GM12873 (cell line): Measurements from ENCODE around the gene PTPRM.

Source experiments
- CTCF ChIP-seq: IDR thresholded peaks from 2 replicates; pipeline ENCODE4 v1.5.1; 2012; ENCODE audit warnings: low read depth, mild to moderate bottlenecking, moderate library complexity, low read length, control low read depth; ENCODE audit not compliant: insufficient read depth; ENCODE audit errors: missing control alignments

PTPRM gene

GRCh38 chr18:7896161-7896560, 329.0 kb downstream of the PTPRM start:
- no peak for TF ChIP-seq CTCF

GRCh38 chr18:7896805-7897518, 329.8 kb downstream of the PTPRM start:
- TF ChIP-seq CTCF, result no peak

GRCh38 chr18:7898181-7898580, 331.1 kb downstream of the PTPRM start:
- TF ChIP-seq CTCF, result no peak

DNA sequence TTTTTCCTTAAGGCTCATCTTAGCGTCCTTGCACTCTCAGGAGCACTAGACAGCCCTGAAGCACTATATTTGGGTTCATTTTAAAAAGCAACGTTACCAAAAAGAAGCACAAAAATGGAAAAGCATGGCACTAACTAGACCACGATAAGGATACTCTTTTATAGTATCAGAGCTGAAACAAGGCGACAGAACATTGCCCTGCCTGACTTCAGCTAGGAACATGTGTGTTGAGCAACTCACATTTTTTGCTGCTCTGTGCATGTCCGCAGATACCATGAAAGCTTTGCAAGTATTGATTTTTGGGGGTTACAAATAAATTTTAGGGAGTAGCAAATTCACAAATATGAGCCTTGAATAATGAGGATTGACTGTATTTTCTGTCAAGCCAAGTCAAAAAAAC, 332.0 kb downstream of the PTPRM start:
- no peak for TF ChIP-seq CTCF

GRCh38 chr18:7900091-7900490, 333.0 kb downstream of the PTPRM start:
- TF ChIP-seq CTCF, result no peak

DNA sequence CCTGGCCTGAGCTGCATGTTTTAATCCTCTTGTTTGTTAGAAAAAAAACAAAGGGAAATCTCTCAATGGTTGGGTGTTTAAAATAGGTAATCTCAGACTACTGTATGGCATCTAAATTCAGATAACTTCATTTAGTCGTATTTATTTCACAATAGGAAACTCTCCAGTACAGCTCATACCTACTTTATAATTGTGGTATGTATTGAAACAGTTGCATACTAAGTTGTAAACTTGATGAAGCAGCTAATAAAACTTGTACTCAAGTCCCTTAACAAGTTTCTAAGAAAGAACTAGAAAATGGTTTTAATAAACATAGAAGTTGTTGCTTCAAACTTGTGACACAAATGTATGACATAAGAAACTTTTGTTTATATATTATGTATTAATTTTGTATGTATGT, 334.5 kb downstream of the PTPRM start:
- no peak for TF ChIP-seq CTCF

DNA sequence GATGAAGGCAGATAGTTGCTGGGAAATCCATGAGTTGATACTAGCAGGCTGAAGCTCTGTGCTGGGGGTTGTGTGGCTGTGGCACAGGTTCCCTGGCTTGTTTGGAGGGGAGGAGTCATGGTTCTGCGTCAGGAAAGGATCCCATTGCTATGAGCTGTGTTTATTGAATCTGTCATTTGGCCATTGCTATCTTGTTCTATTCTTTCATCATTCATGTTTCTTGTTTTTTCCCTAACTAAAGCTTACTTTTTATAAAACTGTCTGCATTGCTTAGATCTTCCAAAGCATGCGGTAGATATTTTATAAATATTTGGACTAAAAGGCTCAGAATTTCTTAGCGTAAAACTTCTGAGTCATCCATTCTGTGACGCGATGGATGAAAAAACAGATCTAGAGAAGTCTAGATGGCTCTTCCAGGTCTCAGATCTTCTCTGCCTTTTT, 335.3 kb downstream of the PTPRM start:
- no peak for TF ChIP-seq CTCF
